ENCODE measurements around the gene CFAP61. TPM values are rescaled to one million over a fixed set of nuclear protein-coding genes. Genes with fewer than 3 reads are reported as not detected.

The CFAP61 gene
- total RNA-seq, 4 donors from 2014 or later, result not detected

GRCh38 chr20:20226554-20226953, 174.2 kb downstream of the CFAP61 start:
- no peak for ATAC-seq (ENCODE audit: low FRiP score)
- TF ChIP-seq CTCF (IDR thresholded peaks at IDR 0.05), result no peak
- DNase-seq (ENCODE audit: low spot score), result no peak

DNA sequence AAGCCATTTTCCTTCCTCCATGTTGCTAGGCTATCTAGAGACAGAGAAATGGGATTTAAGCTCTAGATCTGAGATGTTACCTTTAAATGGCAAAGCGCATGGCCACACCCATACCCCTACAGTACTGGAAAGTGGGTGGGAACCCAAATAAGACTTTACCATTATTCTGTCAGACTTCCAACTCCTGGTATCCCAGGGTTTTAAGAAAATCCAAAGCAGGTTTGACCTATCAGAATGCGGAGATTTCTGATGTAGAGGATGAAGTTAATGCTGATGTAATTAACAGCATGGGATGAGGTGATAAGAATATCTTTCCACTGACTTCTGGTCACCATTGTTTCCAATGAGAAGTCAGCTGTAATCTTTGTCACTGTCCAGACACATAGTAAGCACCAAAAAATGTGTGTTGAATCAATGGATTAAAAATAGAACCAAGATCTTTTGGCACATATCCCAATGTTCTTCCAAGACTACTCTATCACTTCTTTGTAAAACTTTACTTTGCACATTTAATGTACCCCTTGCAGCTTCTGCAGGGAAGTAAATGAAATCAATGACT, 174.8 kb downstream of the CFAP61 start:
- no peak for DNase-seq (ENCODE audit: low spot score)
- ATAC-seq (ENCODE audit: low FRiP score), result no peak
- TF ChIP-seq CTCF (IDR thresholded peaks at IDR 0.05), result no peak

- DNase-seq (ENCODE audit: low spot score) (no peak), ATAC-seq (ENCODE audit: low FRiP score) (no peak)
- TF ChIP-seq CTCF (IDR thresholded peaks at IDR 0.05), result no peak
Observed at GRCh38 chr20:20228351-20228750, 176.0 kb downstream of the CFAP61 start.

DNA sequence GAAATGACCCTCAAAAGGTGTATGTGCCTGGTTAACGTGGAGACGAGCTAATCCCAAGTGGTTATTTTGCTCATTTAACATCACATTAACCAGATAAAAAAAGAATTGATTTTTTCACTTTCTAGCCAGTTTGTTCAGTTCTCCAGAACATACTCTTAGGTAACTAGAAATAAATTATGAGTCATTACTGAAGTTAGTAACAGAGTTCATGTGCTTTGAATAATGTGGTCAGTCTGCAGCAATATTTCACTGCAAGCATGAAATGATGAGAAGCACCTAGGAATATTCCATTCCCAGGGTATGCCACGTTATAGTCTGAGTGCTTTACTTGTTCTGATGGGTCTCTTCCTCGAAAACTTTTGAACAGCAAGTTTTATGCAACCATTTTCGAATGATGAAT, 177.3 kb downstream of the CFAP61 start:
- TF ChIP-seq CTCF (IDR thresholded peaks at IDR 0.05), result no peak
- no peak for DNase-seq (ENCODE audit: low spot score)
- ATAC-seq (ENCODE audit: low FRiP score), result no peak

- TF ChIP-seq CTCF (IDR thresholded peaks at IDR 0.05), result no peak
- ATAC-seq (ENCODE audit: low FRiP score), result no peak
- DNase-seq (ENCODE audit: low spot score), result no peak
Observed at GRCh38 chr20:20230741-20231140, 178.4 kb downstream of the CFAP61 start.

GRCh38 chr20:20231528-20232298, 179.4 kb downstream of the CFAP61 start:
- peak; percentile 8 for ATAC-seq (ENCODE audit: low FRiP score)
- TF ChIP-seq CTCF (IDR thresholded peaks at IDR 0.05), result no peak
- no peak for DNase-seq (ENCODE audit: low spot score)

- no peak for TF ChIP-seq CTCF (IDR thresholded peaks at IDR 0.05)
Observed at GRCh38 chr20:20233041-20233514, 180.7 kb downstream of the CFAP61 start.

More at GRCh38 chr20:20233041-20233514, 180.7 kb downstream of the CFAP61 start:
- DNase-seq (ENCODE audit: low spot score) (no peak), ATAC-seq (ENCODE audit: low FRiP score) (no peak)

Data from omental fat pad (tissue), 4 donors.